HL-60/S4 (cell line): Measurements from ENCODE around the gene ZNF576.
"Not testable (repeated sequence)": the region's sequence is repeated elsewhere in the genome, so short reads cannot be mapped to it uniquely, and the experiment has no call there.

Experiments
- in situ Hi-C: fragments of 300-500 bp; cut with MboI; formaldehyde crosslinking; loops from 2 replicates; pipeline ENCODE4 v1.14.3; 2022; ENCODE audit warnings: low sequenced_read_pairs

The ZNF576 gene

GRCh38 chr19:43644181-43644580 lies 47.8 kb downstream of the ZNF576 start:
- in situ Hi-C loops = no loop called here

- in situ Hi-C loops = no loop called here
Observed at GRCh38 chr19:43648633-43649032, 52.2 kb downstream of the ZNF576 start.

DNA sequence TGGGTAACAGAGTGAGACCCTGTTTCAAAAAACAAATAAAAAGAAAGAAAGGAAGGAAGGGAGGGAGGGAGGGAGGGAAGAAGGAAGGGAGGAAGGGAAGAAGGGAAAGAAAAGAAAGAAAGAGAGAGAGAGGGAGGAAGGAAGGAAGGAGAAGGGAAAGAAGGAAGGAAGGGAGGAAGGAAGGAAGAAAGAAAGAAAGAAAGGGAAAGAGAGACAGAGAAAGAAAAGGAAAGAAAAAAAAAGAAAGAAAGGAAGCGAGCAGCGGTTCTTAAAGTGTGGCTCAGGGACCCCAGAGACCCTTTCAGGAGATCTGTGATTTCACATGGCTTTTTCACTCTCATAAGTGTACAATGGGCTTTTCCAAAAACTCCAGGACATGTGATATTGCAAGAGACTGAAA lies 53.1 kb downstream of the ZNF576 start:
- in situ Hi-C loops = no loop called here

GRCh38 chr19:43650276-43650675 lies 53.9 kb downstream of the ZNF576 start:
- in situ Hi-C loops = not testable (repeated sequence)
